GM10266 (cell line): ENCODE measurements around the gene CCL7.

Experiments used
- DNase-seq: peaks from one replicate; pipeline ENCODE4 v3.0.0; 2012; ENCODE audit errors: extremely low spot score
- TF ChIP-seq, protein P1 (sequence below): IDR thresholded peaks from 2 replicates; pipeline ENCODE4 v1.5.1; 2012; ENCODE audit warnings: mild to moderate bottlenecking, low read depth; ENCODE audit not compliant: control insufficient read depth, insufficient read depth; ENCODE audit errors: missing control alignments

Gene CCL7

DNA sequence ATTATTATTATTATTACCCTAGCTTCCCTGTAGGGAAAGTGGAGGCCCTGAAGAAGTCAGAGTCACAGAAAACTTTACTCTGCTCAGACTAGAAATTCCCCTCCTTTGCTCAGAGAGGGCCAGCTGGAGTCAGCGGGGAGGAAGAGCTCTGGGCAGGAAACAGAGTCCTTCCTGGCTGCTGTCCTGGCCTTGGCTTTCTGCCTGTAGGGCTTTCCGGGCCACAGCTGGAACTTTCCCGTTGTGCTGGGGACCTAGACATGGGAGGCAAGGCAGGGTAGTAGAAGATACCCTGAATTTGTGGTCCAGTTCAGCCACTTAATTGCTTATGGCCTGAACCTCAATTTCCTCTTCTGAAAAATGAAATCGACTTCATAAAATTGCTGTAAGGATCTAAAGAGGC, 29.0 kb upstream of the CCL7 start:
- TF ChIP-seq, protein P1, sequence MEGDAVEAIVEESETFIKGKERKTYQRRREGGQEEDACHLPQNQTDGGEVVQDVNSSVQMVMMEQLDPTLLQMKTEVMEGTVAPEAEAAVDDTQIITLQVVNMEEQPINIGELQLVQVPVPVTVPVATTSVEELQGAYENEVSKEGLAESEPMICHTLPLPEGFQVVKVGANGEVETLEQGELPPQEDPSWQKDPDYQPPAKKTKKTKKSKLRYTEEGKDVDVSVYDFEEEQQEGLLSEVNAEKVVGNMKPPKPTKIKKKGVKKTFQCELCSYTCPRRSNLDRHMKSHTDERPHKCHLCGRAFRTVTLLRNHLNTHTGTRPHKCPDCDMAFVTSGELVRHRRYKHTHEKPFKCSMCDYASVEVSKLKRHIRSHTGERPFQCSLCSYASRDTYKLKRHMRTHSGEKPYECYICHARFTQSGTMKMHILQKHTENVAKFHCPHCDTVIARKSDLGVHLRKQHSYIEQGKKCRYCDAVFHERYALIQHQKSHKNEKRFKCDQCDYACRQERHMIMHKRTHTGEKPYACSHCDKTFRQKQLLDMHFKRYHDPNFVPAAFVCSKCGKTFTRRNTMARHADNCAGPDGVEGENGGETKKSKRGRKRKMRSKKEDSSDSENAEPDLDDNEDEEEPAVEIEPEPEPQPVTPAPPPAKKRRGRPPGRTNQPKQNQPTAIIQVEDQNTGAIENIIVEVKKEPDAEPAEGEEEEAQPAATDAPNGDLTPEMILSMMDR = no peak

DNA sequence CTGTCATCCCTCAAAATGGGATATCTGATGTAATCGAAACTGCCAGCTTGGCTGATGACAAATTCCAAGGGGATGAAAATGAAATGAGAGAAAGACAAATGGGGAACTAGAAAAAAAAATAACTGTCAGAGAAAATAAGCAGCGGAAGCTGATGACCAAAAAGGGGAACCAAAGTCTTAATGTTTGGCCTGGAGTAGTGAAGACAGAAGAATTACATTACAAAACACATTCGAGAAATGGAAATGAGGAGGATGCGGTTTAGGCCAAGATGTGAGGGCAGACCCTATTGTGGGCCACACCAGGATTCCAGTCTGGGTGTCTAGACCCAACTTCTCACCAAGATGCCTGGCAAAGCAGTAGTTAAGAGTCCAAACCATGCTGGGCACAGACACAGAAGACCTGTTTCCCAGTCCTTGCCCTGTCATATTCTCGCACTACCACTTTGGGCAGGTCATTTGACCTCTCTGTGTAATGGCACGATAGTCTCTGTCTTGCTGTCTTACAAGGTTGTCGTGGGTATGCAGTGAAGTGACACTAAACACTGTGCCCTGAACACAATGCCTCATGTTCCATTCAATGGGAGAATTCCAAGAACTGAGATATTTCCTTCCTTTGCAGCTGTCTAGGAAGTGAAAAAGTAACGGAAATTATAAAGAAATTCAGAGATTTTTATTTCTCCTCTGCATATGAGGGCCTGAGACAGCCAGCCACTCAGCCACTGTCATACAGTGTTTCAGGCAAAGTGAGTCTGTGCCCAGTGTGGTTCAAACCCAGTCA, 27.2 kb upstream of the CCL7 start:
- no peak for DNase-seq
- TF ChIP-seq, protein P1 = no peak

More for the DNA sequence above, 29.0 kb upstream of the CCL7 start:
- no peak for DNase-seq

DNA sequence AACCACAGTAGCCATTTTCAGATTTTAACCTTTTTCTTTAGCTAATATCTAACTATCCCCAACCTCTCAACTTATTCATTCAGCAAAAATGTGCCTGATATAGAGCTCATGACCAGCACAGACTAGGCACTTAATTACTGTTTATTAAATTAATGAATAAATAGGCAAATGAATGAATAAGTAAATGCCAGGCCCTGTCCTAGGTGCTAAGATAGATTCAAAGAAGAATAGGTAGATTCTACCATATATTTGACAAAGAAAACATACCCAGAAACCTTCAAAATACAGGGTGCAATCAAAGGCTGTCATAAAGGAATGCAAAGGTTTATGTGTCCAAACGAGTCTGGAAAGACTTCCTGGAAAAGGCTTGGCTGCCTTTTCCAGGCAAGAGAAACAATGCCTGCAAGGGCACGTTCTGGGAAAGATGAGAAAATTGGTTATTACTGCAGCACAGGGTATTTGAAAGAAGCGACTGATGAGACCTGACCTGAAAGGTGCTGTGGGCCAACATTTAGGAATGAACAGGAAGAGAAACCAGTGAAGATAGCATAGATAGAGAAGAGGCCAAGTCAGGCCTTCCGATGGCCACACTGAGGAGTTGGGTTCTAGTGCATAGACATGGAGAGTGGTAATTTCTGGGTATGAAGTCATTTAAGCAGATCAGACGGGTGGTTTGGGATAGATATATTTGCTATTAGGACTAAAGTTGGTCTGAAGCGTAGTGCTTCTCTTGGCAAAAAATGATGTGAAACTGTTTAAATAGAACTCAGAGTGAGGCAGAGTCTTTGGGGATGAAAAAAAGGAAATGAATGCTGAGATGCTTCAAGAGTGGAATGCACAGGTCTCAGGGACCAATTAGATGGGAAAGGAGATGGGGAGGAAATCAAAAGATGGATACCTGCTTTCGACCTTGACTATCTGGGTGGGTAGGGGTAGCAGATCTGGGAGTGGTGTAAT, 26.4 kb upstream of the CCL7 start:
- no peak for DNase-seq
- TF ChIP-seq, protein P1 = no peak

DNA sequence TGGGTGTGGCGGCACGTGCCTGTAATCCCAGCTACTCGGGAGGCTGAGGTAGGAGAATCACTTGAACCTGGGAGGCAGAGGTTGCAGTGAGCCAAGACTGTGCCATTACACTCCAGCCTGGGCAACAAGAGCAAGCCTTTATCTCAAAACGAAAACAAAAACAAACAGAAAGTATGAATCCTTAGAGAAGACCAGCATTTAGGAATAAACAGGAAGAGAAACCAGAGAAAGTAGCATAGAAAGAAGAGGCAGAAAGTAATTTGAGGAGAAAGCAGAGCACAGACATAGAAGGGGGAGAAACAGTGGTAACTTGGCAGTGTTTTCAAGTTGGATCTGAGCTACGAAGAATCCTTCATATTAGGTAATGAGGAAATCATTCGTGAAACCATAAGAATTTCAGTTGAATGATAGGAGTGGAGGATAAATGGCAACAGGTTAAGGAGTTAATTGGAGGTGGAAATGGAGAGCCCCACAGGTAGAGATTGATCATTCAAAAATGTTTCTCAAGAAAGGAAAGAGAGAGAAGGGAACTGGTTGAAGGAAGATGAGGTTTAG, 24.6 kb upstream of the CCL7 start:
- TF ChIP-seq, protein P1 = no peak
- DNase-seq = no peak

DNA sequence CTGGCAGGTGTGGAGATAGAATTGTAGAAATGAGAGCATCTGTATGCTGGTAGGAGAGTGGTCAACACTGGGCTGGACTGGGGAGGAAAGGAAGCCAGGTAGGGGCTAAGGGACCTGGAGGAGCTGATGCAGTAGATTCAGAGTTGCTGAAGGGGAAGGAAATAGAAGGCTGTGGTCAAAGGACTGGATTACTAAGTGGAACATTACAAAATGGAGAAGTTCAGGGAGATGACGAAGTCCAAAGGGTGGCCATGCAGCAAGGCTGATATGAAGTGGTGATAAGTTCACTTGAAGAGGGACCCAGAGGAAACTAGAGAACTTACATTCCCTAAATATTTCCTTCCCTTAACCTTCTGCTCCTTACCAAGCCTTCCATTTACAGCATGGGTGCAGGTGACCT, 23.6 kb upstream of the CCL7 start:
- TF ChIP-seq, protein P1 = no peak
- no peak for DNase-seq

DNA sequence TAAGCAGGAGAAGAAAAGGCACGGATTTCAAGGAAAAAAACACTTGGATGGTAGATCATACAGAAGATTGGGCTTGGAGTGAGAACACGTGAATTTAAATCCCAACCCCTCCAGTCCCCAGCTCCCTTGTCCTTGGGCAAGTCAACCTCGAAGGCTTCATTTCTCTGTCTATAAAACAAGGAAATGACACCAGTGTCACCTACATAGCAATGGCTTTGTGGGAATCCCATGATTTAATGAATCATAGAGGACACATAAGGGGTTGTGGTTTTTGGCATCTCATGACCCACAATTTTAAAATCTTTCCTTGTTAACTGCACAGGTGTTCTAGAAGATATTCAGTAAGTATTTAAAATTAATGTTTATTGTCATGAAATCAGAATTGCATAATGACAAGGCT, 23.1 kb upstream of the CCL7 start:
- DNase-seq = no peak

More for the DNA sequence above, 23.1 kb upstream of the CCL7 start:
- TF ChIP-seq, protein P1 = no peak
